H1 (cell line): ENCODE measurements around the gene HMGXB3. TPM values are rescaled to one million over a fixed set of nuclear protein-coding genes. Genes with fewer than 3 reads are reported as not detected.

ENCODE experiments used
- CTCF ChIA-PET: fragments of 300-600 bp; sonication (Branson Sonifier 250); formaldehyde crosslinking; loops from one replicate; lab custom pipeline; 2021; ENCODE audit not compliant: partially characterized antibody; lab: Charles Lee
- POLR2A ChIA-PET: fragments of 300-600 bp; sonication (Branson Sonifier 250); formaldehyde crosslinking; loops from one replicate; lab custom pipeline; 2021; ENCODE audit warnings: inconsistent platforms; ENCODE audit not compliant: partially characterized antibody; lab: Charles Lee
- DNase-seq, 2 experiments: peaks; one replicate each; pipeline versions ENCODE4 v3.0.0 to v3.0.0-alpha.2; 2010 to 2022; ENCODE audit warnings: low spot score in 2 of 2, low read depth in 1 of 2, mixed read lengths in 1 of 2
- FAIRE-seq: peaks from 2 replicates; lab custom pipeline; 2011; peaks lifted over from hg19 to GRCh38; lab: Jason Lieb, UNC
- H2AFZ ChIP-seq: 2 replicates; pipeline ENCODE4 v1.8.1; 2012; ENCODE audit warnings: low read length, inconsistent platforms
- H2AK5ac ChIP-seq: 2 replicates; pipeline ENCODE4 v1.6.1; 2013; ENCODE audit warnings: low read depth, low read length
- H2BK120ac ChIP-seq: replicated peaks from 2 replicates; pipeline ENCODE3; 2013; ENCODE audit warnings: low read depth, low read length, inconsistent platforms
- H2BK12ac ChIP-seq: 2 replicates; pipeline ENCODE4 v1.6.1; 2013; ENCODE audit warnings: low read depth, low read length
- H2BK15ac ChIP-seq: 2 replicates; pipeline ENCODE4 v1.6.1; 2013; ENCODE audit warnings: low read length
- H2BK20ac ChIP-seq: 2 replicates; pipeline ENCODE4 v1.6.1; 2013; ENCODE audit warnings: low read length
- H2BK5ac ChIP-seq: 2 replicates; pipeline ENCODE4 v1.6.1; 2013; ENCODE audit warnings: low read depth, low read length
- H3K14ac ChIP-seq: 2 replicates; pipeline ENCODE4 v1.6.1; 2013; ENCODE audit warnings: inconsistent platforms; ENCODE audit not compliant: insufficient read length
- H3K18ac ChIP-seq: 2 replicates; pipeline ENCODE4 v1.6.1; 2013; ENCODE audit warnings: low read length; ENCODE audit errors: extremely low read depth
- H3K23ac ChIP-seq: 2 replicates; pipeline ENCODE4 v1.6.1; 2013; ENCODE audit warnings: inconsistent platforms; ENCODE audit not compliant: insufficient read length
- H3K23me2 ChIP-seq: 2 replicates; pipeline ENCODE4 v1.6.1; 2013; ENCODE audit warnings: low read depth, low read length
- H3K27ac ChIP-seq: 2 replicates; pipeline ENCODE4 v1.6.1; 2011; ENCODE audit warnings: low read depth, low read length, inconsistent platforms
- H3K27me3 ChIP-seq, 4 experiments: replicated peaks in 1 of 4; 1 replicate in 1 of 4; 2 replicates in 3 of 4; pipeline versions ENCODE4 v1.6.1 to v1.8.1; 2011 to 2013; ENCODE audit warnings: low read length in 3 of 4, mild to moderate bottlenecking in 3 of 4, inconsistent platforms in 2 of 4, mixed read lengths in 2 of 4, moderate library complexity in 1 of 4; ENCODE audit not compliant: control insufficient read depth in 3 of 4, insufficient read depth in 3 of 4; ENCODE audit errors: extremely low read depth in 1 of 4
- H3K36me3 ChIP-seq, 4 experiments: 2 replicates each; pipeline versions ENCODE4 v1.6.1 to v1.8.1; 2011 to 2013; ENCODE audit warnings: mild to moderate bottlenecking in 4 of 4, low read length in 3 of 4, moderate library complexity in 2 of 4, control low read depth in 1 of 4, inconsistent platforms in 1 of 4; ENCODE audit not compliant: insufficient read depth in 4 of 4, control insufficient read depth in 2 of 4
- H3K4ac ChIP-seq: replicated peaks from 2 replicates; pipeline ENCODE3; 2013; ENCODE audit warnings: low read length, low read depth, mixed read lengths, inconsistent platforms; ENCODE audit not compliant: insufficient read length
- H3K4me1 ChIP-seq, 4 experiments: replicated peaks in 1 of 4; 1 replicate in 1 of 4; 2 replicates in 3 of 4; pipeline versions ENCODE4 v1.6.1 to v1.8.1; 2011 to 2013; ENCODE audit warnings: low read length in 3 of 4, inconsistent platforms in 2 of 4, mixed read lengths in 1 of 4; ENCODE audit not compliant: insufficient read depth in 4 of 4, control insufficient read depth in 3 of 4
- H3K4me2 ChIP-seq, 2 experiments: 2 replicates each; pipeline versions ENCODE4 v1.6.1 to v1.8.1; 2011 to 2013; ENCODE audit warnings: low read depth in 2 of 2, low read length in 2 of 2, control low read depth in 1 of 2, inconsistent platforms in 1 of 2, mild to moderate bottlenecking in 1 of 2; ENCODE audit not compliant: insufficient read depth in 1 of 2
- H3K4me3 ChIP-seq, 4 experiments: fragments of 200-600, 300-600 bp in 1 of 4; sonication (generic), shearing (Covaris generic), sonication (Bioruptor Twin) in 1 of 4; 2 replicates each; pipeline versions ENCODE4 v1.5.1 to v1.8.1; 2011 to 2016; ENCODE audit warnings: low read length in 4 of 4, low read depth in 3 of 4, control low read depth in 2 of 4, inconsistent platforms in 2 of 4, mild to moderate bottlenecking in 2 of 4, mixed read lengths in 1 of 4, moderate library complexity in 1 of 4; ENCODE audit not compliant: insufficient read depth in 2 of 4; ENCODE audit errors: extremely low read depth in 1 of 4
- H3K56ac ChIP-seq: replicated peaks from 2 replicates; pipeline ENCODE3; 2013; ENCODE audit warnings: low read depth, mild to moderate bottlenecking, mixed read lengths, low read length, inconsistent platforms; ENCODE audit not compliant: insufficient read length
- H3K79me1 ChIP-seq: 2 replicates; pipeline ENCODE4 v1.6.1; 2013; ENCODE audit warnings: low read depth, low read length, control low read depth
- H3K79me2 ChIP-seq, 2 experiments: 2 replicates each; pipeline versions ENCODE4 v1.6.1 to v1.8.1; 2012 to 2013; ENCODE audit warnings: low read length in 2 of 2, mild to moderate bottlenecking in 2 of 2, inconsistent platforms in 1 of 2; ENCODE audit not compliant: insufficient read depth in 2 of 2, control insufficient read depth in 1 of 2
- H3K9ac ChIP-seq, 4 experiments: replicated peaks in 1 of 4; 1 replicate in 1 of 4; 2 replicates in 3 of 4; pipeline versions ENCODE4 v1.6.1 to v1.8.1; 2011 to 2013; ENCODE audit warnings: low read depth in 3 of 4, low read length in 3 of 4, control low read depth in 2 of 4, mild to moderate bottlenecking in 2 of 4, moderate library complexity in 2 of 4, inconsistent platforms in 1 of 4; ENCODE audit errors: extremely low read depth in 1 of 4
- H3K9me3 ChIP-seq, 2 experiments: 2 replicates each; pipeline versions ENCODE4 v1.6.1 to v1.8.1; 2012 to 2013; ENCODE audit warnings: mild to moderate bottlenecking in 2 of 2, moderate library complexity in 2 of 2, control low read depth in 1 of 2, inconsistent platforms in 1 of 2, low read depth in 1 of 2, low read length in 1 of 2, mixed read lengths in 1 of 2; ENCODE audit not compliant: insufficient read depth in 2 of 2
- H4K20me1 ChIP-seq, 2 experiments: replicated peaks in 1 of 2; 2 replicates each; pipeline versions ENCODE3 to v1.8.1; 2011 to 2013; ENCODE audit warnings: inconsistent platforms in 2 of 2, low read length in 2 of 2, mild to moderate bottlenecking in 1 of 2; ENCODE audit not compliant: insufficient read depth in 2 of 2, control insufficient read depth in 1 of 2
- H4K5ac ChIP-seq: 2 replicates; pipeline ENCODE4 v1.6.1; 2013; ENCODE audit warnings: low read length, low read depth, mixed read lengths, inconsistent platforms; ENCODE audit not compliant: insufficient read length
- H4K8ac ChIP-seq: 2 replicates; pipeline ENCODE4 v1.8.0; 2013; ENCODE audit warnings: mild to moderate bottlenecking, moderate library complexity, low read length, inconsistent platforms; ENCODE audit not compliant: insufficient read depth; ENCODE audit errors: extremely low read depth
- H4K91ac ChIP-seq: replicated peaks from 2 replicates; pipeline ENCODE3; 2013; ENCODE audit warnings: low read length, mixed read lengths, inconsistent platforms; ENCODE audit not compliant: insufficient read length
- EGR1 ChIP-seq: IDR thresholded peaks from 2 replicates; pipeline ENCODE4 v1.6.1; 2011; ENCODE audit warnings: low read depth, low read length, borderline replicate concordance
- WGBS, 2 experiments: shearing (Covaris generic) in 1 of 2; methylation state at CpG; one replicate each; pipeline versions ENCODE4 v1.1.6 to v1.1.7; 2013 to 2015; ENCODE audit warnings: low lambda C conversion rate in 2 of 2, mixed read lengths in 2 of 2, inconsistent platforms in 1 of 2, low coverage in 1 of 2, missing lambda C conversion rate in 1 of 2; ENCODE audit not compliant: insufficient replicate concordance in 2 of 2, insufficient coverage in 1 of 2, insufficient read length in 1 of 2; ENCODE audit errors: extremely low coverage in 1 of 2, missing lambda C conversion rate in 1 of 2; 5-methylcytosine and 5-hydroxymethylcytosine counted together
- polyA plus RNA-seq, 7 experiments: library from polyadenylated mRNA; depleted of rRNA in 3 of 7; stranded (reverse) in 5 of 7; unstranded in 2 of 7; fragments of >200 nt in 5 of 7; fragments of 200-250 nt in 2 of 7; gene quantifications; 1 replicate in 5 of 7; 2 replicates in 1 of 7; 4 replicates in 1 of 7; pipeline versions ENCODE4 v1.2.1 to v1.2.3, GENCODE V29; 2011 to 2013; ENCODE audit warnings: missing spikeins in 2 of 7, mixed read lengths in 2 of 7
- total RNA-seq: library from RNA; stranded (reverse); fragmentation: NEBNext Ultra II Directional; extraction: Animal tissue kit (Norgen Biotek cat#: 25700); gene quantifications from 2 replicates; pipeline ENCODE4 v1.2.1, GENCODE V29; 2021

HMGXB3 gene
- total and polyA plus RNA-seq, 2 of the 8 experiments (the other 6 are each of a cell fraction or from before 2014, with no cell fraction given) = 26.8 to 28.0 TPM

GRCh38 chr5:150061538-150061995 lies 61.0 kb downstream of the HMGXB3 start:
- POLR2A ChIA-PET = no interaction called here
- no peaks in the 10 kb centered on the region for H3K79me2 ChIP-seq
- no peak for TF ChIP-seq EGR1
- TF ChIP-seq, all 59 proteins: peak for 0
- no peak overlapping the region for H3K14ac ChIP-seq
- H3K36me3 ChIP-seq = no peaks in the 10 kb centered on the region
- no peaks in the 10 kb centered on the region for H3K79me1 ChIP-seq
- H3K27ac ChIP-seq = no peak overlapping the region
- no peak overlapping the region for H2BK12ac ChIP-seq
- 88% methylated on average over 12 of the region's 12 CpGs; no CpG with 5 or more reads in 1 of the 2 experiments for WGBS, 2 experiments
- peaks cover 0 to 2% (median 0%) of the 10 kb centered on the region in 4 experiments; a peak in 3 of 7 replicates for H3K27me3 ChIP-seq
- H3K4ac ChIP-seq = no peak overlapping the region
- H4K8ac ChIP-seq = no peak overlapping the region
- H2BK5ac ChIP-seq = 0 out of 2 replicates have a peak overlapping the region, but pooled peaks have one; percentile 12
- no peak overlapping the region for H3K23ac ChIP-seq
- no peak overlapping the region for H3K4me3 ChIP-seq
- no peak overlapping the region for H3K56ac ChIP-seq
- FAIRE-seq = no peak
- H2BK20ac ChIP-seq = no peak overlapping the region
- CTCF ChIA-PET = interaction anchor here (0.8 to 1.8 kb wide), 6 partner anchors 12 to 157 kb away, joined by 3 to 6 read pairs (median 4); no protein-coding TSS in a partner anchor
- H3K9me3 ChIP-seq = no peaks in the 10 kb centered on the region
- H3K4me1 ChIP-seq = peaks cover 0 to 17% (median 2%) of the 10 kb centered on the region in 4 experiments; a peak in 4 of 7 replicates
- H2AFZ ChIP-seq = no peak overlapping the region
- no peak overlapping the region for H2BK15ac ChIP-seq
- no peak overlapping the region for H2BK120ac ChIP-seq
- H3K18ac ChIP-seq = no peak overlapping the region
- H3K23me2 ChIP-seq = no peaks in the 10 kb centered on the region
- no peaks in the 10 kb centered on the region for H4K20me1 ChIP-seq
- H4K91ac ChIP-seq = no peak overlapping the region
- no peak overlapping the region for H2AK5ac ChIP-seq
- DNase-seq = no peak
- no peak overlapping the region for H3K4me2 ChIP-seq
- no peak overlapping the region for H4K5ac ChIP-seq
- H3K9ac ChIP-seq = no peak overlapping the region
